Liver (tissue), 9 donors: Measurements from ENCODE around the gene SORL1. TPM values are rescaled to one million over a fixed set of nuclear protein-coding genes. Genes with fewer than 3 reads are reported as not detected.

ENCODE experiments used
- DNase-seq: peaks from one replicate; pipeline ENCODE4 v3.0.0-alpha.2; 2017; ENCODE audit warnings: low spot score
- H3K27ac ChIP-seq, 2 donors: one replicate each; pipeline ENCODE4 v1.7.0; 2013; ENCODE audit warnings: inconsistent platforms in 2 of 2, low read length in 2 of 2, control low read depth in 1 of 2, low read depth in 1 of 2, mild to moderate bottlenecking in 1 of 2
- H3K27me3 ChIP-seq, 4 donors: one replicate each; pipeline versions ENCODE4 v1.6.1 to v1.7.0; 2013; ENCODE audit warnings: low read length in 3 of 4, inconsistent platforms in 1 of 4, mild to moderate bottlenecking in 1 of 4, moderate library complexity in 1 of 4; ENCODE audit not compliant: control insufficient read depth in 4 of 4, insufficient read depth in 4 of 4
- H3K36me3 ChIP-seq, 4 donors: one replicate each; pipeline versions ENCODE4 v1.6.1 to v1.7.0; 2013; ENCODE audit warnings: low read length in 3 of 4, mild to moderate bottlenecking in 3 of 4, low read depth in 1 of 4, moderate library complexity in 1 of 4; ENCODE audit not compliant: control insufficient read depth in 4 of 4, insufficient read depth in 3 of 4
- H3K4me1 ChIP-seq, 4 donors: one replicate each; pipeline versions ENCODE4 v1.6.1 to v1.7.0; 2013; ENCODE audit warnings: low read length in 3 of 4, mild to moderate bottlenecking in 3 of 4, moderate library complexity in 1 of 4; ENCODE audit not compliant: control insufficient read depth in 4 of 4, insufficient read depth in 4 of 4
- H3K4me3 ChIP-seq, 3 donors: one replicate each; pipeline versions ENCODE4 v1.6.1 to v1.7.0; 2013; ENCODE audit warnings: low read length in 3 of 3, control low read depth in 1 of 3, low read depth in 1 of 3, mild to moderate bottlenecking in 1 of 3
- H3K9ac ChIP-seq, 2 donors: one replicate each; pipeline ENCODE4 v1.7.0; 2013; ENCODE audit warnings: low read length in 2 of 2, mild to moderate bottlenecking in 2 of 2, moderate library complexity in 2 of 2, control low read depth in 1 of 2, low read depth in 1 of 2
- H3K9me3 ChIP-seq, 4 donors: one replicate each; pipeline versions ENCODE4 v1.6.1 to v1.7.0; 2013; ENCODE audit warnings: low read length in 3 of 4; ENCODE audit not compliant: control insufficient read depth in 4 of 4
- ATF3 ChIP-seq: IDR thresholded peaks from 2 replicates; pipeline ENCODE4 v1.6.1; 2016; ENCODE audit warnings: antibody characterized with exemption
- EGR1 ChIP-seq, 2 donors: IDR thresholded peaks; 2 replicates each; pipeline ENCODE4 v1.6.1; 2016 to 2018; ENCODE audit warnings: antibody characterized with exemption in 2 of 2, low read depth in 2 of 2
- FOXA1 ChIP-seq: IDR thresholded peaks from 2 replicates; pipeline ENCODE4 v1.6.1; 2016; ENCODE audit warnings: antibody characterized with exemption
- GABPA ChIP-seq, 2 donors: IDR thresholded peaks in 1 of 2; conservative IDR thresholded peaks in 1 of 2; 2 replicates each; pipeline ENCODE4 v1.6.1; 2016; ENCODE audit warnings: antibody characterized with exemption in 2 of 2, mild to moderate bottlenecking in 1 of 2, moderate library complexity in 1 of 2
- HNF4A ChIP-seq, 2 donors: conservative IDR thresholded peaks; 2 replicates each; pipeline ENCODE4 v1.6.1; 2016; ENCODE audit warnings: antibody characterized with exemption in 2 of 2, mild to moderate bottlenecking in 2 of 2
- HNF4G ChIP-seq: IDR thresholded peaks from 2 replicates; pipeline ENCODE4 v1.6.1; 2016; ENCODE audit warnings: antibody characterized with exemption
- JUND ChIP-seq, 2 donors: IDR thresholded peaks; 2 replicates each; pipeline ENCODE4 v1.6.1; 2016; ENCODE audit warnings: antibody characterized with exemption in 2 of 2
- MAX ChIP-seq: IDR thresholded peaks from 2 replicates; pipeline ENCODE4 v1.6.1; 2016; ENCODE audit warnings: antibody characterized with exemption
- NR2F2 ChIP-seq: IDR thresholded peaks from 2 replicates; pipeline ENCODE4 v1.6.1; 2016; ENCODE audit warnings: antibody characterized with exemption
- RAD21 ChIP-seq, 2 donors: IDR thresholded peaks; 2 replicates each; pipeline ENCODE4 v1.6.1; 2016; ENCODE audit warnings: antibody characterized with exemption in 2 of 2, mild to moderate bottlenecking in 2 of 2
- REST ChIP-seq: IDR thresholded peaks from 2 replicates; pipeline ENCODE4 v1.6.1; 2016; ENCODE audit warnings: antibody characterized with exemption, mild to moderate bottlenecking
- RXRA ChIP-seq, 2 donors: IDR thresholded peaks; 2 replicates each; pipeline ENCODE4 v1.6.1; 2017 to 2018; ENCODE audit warnings: antibody characterized with exemption in 2 of 2, mild to moderate bottlenecking in 1 of 2
- SP1 ChIP-seq: IDR thresholded peaks from 2 replicates; pipeline ENCODE4 v1.6.1; 2018; ENCODE audit warnings: antibody characterized with exemption, mild to moderate bottlenecking
- TAF1 ChIP-seq: conservative IDR thresholded peaks from 2 replicates; pipeline ENCODE4 v1.6.1; 2016; ENCODE audit warnings: antibody characterized with exemption, mild to moderate bottlenecking
- YY1 ChIP-seq: IDR thresholded peaks from 2 replicates; pipeline ENCODE4 v1.6.1; 2016; ENCODE audit warnings: antibody characterized with exemption, mild to moderate bottlenecking
- ZBTB33 ChIP-seq: IDR thresholded peaks from 2 replicates; pipeline ENCODE4 v1.6.1; 2016; ENCODE audit warnings: antibody characterized with exemption
- WGBS: extraction: QIAGEN DNeasy Blood & Tissue Kit; methylation state at CpG from one replicate; pipeline ENCODE4 v1.1.7; 2013; 5-methylcytosine and 5-hydroxymethylcytosine counted together
- polyA plus RNA-seq, 2 donors: library from polyadenylated mRNA; stranded (reverse) in 1 of 2; unstranded in 1 of 2; fragments of 200-250 nt in 1 of 2; fragments of >200 nt in 1 of 2; fragmentation: Nextera tagmentation in 1 of 2; extraction: Ambion mirVana in 1 of 2; gene quantifications; one replicate each; pipeline versions ENCODE4 v1.2.1 to v1.2.3, GENCODE V29; 2013 to 2015
- total RNA-seq, 2 donors: library from RNA; depleted of rRNA; stranded (reverse); fragments of >200 nt; gene quantifications; one replicate each; pipeline ENCODE4 v1.2.3, GENCODE V29; 2014
- donor health status: healthy.
- donor health status: healthy.
- donor health status: healthy.
- donor health status: healthy.
- donor health status: healthy.

SORL1 gene
- total and polyA plus RNA-seq, 4 donors: 14.6 to 124 (median 25.4) TPM

GRCh38 chr11:121467471-121467870 lies 15.4 kb downstream of the SORL1 start:
- DNase-seq: no peak
- Histone ChIP-seq H3K4me3 (no peak overlapping the region), H3K4me1 (peaks cover 11 to 75% (median 23%) of the 10 kb centered on the region in 4 donors), H3K9ac (peak overlapping the region; percentile 1 to 32), H3K27ac (peak overlapping the region; percentile 63 to 84), H3K36me3 (no peaks in the 10 kb centered on the region), H3K9me3 (no peaks in the 10 kb centered on the region), H3K27me3 (no peaks in the 10 kb centered on the region)
- WGBS: 82% methylated on average over 2 of the region's 2 CpGs
- TF ChIP-seq YY1 (no peak), ZBTB33 (no peak), HNF4A (conservative IDR thresholded peaks at IDR 0.05) (no peak), REST (no peak)

GRCh38 chr11:121467965-121468364 lies 15.9 kb downstream of the SORL1 start:
- no peak for DNase-seq
- H3K4me3 ChIP-seq: no peak overlapping the region
- TF ChIP-seq FOXA1: no peak
- TF ChIP-seq EGR1 (IDR thresholded peaks at IDR 0.05; ENCODE audit: low read depth in 2 of 2): no peak
- H3K9me3 ChIP-seq: no peaks in the 10 kb centered on the region
- H3K27me3 ChIP-seq: no peaks in the 10 kb centered on the region
- H3K36me3 ChIP-seq: no peaks in the 10 kb centered on the region
- H3K9ac ChIP-seq: peak overlapping the region; percentile 1 to 32
- 72% methylated on average over 10 of the region's 10 CpGs for WGBS
- H3K27ac ChIP-seq: peak overlapping the region; percentile 63 to 84
- peaks cover 11 to 71% (median 20%) of the 10 kb centered on the region in 4 donors for H3K4me1 ChIP-seq

- Histone ChIP-seq H3K27me3 (no peaks in the 10 kb centered on the region), H3K36me3 (no peaks in the 10 kb centered on the region), H3K9me3 (no peaks in the 10 kb centered on the region), H3K27ac (peak overlapping the region; percentile 83 to 84), H3K4me1 (peaks cover 3 to 53% (median 16%) of the 10 kb centered on the region in 4 donors), H3K4me3 (no peak overlapping the region), H3K9ac (no peak overlapping the region)
- WGBS: 36% methylated on average over 5 of the region's 5 CpGs
- DNase-seq: no peak
- TF ChIP-seq NR2F2 (no peak), FOXA1 (no peak), ATF3 (no peak), RXRA (IDR thresholded peaks at IDR 0.05) (peak; percentile 90 to 98), SP1 (peak; percentile 66), ZBTB33 (peak; percentile 17), EGR1 (IDR thresholded peaks at IDR 0.05; ENCODE audit: low read depth in 2 of 2) (peak in 1 of 2 donors; percentile 5), JUND (IDR thresholded peaks at IDR 0.05) (peak in 1 of 2 donors; percentile 49), RAD21 (IDR thresholded peaks at IDR 0.05) (peak; percentile 3 to 32), HNF4G (no peak), TAF1 (no peak), MAX (peak; percentile 67), HNF4A (conservative IDR thresholded peaks at IDR 0.05) (peak; percentile 24 to 87), REST (no peak), GABPA (IDR thresholded peaks at IDR 0.05 in 1 of 2, conservative IDR thresholded peaks at IDR 0.05 in 1 of 2) (no peak)
These were observed 17.8 kb downstream of the SORL1 start for GRCh38 chr11:121469910-121470309.
